ENCODE measurements around the gene KRTAP1-3. TPM values are rescaled to one million over a fixed set of nuclear protein-coding genes. Genes with fewer than 3 reads are reported as not detected.
"Not testable (repeated sequence)": the region's sequence is repeated elsewhere in the genome, so short reads cannot be mapped to it uniquely, and the experiment has no call there.

The KRTAP1-3 gene
- total RNA-seq, 2 experiments from 2014 or later, result not detected

DNA sequence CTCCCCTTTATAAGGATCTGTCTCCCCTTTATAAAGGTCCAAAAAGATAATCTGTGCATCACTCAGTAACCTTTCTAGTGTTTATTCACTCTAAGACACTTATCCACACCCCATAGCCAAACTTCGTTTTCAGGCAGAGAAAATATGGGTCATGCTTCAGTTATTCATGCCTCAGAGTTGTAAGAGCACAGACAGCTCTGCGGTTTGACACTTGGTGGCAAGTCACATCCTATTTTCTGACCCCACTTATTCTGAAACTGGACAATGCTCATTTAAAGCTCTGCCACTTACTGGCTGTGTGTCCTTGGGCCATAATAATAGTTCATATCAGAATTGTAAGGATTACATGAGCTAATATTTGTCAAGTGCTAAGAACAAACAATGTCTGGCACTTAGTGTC, 14.4 kb upstream of the KRTAP1-3 start:
- Mint-ChIP-seq H3K4me3 (no peak overlapping the region), H3K36me3 (ENCODE audit: low read depth) (no peaks in the 10 kb centered on the region), H3K9me3 (no peaks in the 10 kb centered on the region), H3K4me1 (ENCODE audit: low read depth) (peaks cover 2% of the 10 kb centered on the region), H3K27ac (no peak overlapping the region), H3K27me3 (peaks cover 16% of the 10 kb centered on the region)
- no peak for DNase-seq
- ChIA-PET CTCF (no interaction called here), POLR2A (no interaction called here)
- TF ChIP-seq, protein P1, sequence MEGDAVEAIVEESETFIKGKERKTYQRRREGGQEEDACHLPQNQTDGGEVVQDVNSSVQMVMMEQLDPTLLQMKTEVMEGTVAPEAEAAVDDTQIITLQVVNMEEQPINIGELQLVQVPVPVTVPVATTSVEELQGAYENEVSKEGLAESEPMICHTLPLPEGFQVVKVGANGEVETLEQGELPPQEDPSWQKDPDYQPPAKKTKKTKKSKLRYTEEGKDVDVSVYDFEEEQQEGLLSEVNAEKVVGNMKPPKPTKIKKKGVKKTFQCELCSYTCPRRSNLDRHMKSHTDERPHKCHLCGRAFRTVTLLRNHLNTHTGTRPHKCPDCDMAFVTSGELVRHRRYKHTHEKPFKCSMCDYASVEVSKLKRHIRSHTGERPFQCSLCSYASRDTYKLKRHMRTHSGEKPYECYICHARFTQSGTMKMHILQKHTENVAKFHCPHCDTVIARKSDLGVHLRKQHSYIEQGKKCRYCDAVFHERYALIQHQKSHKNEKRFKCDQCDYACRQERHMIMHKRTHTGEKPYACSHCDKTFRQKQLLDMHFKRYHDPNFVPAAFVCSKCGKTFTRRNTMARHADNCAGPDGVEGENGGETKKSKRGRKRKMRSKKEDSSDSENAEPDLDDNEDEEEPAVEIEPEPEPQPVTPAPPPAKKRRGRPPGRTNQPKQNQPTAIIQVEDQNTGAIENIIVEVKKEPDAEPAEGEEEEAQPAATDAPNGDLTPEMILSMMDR (IDR thresholded peaks at IDR 0.05), result no peak
- intact Hi-C loops (cut with micrococcal nuclease), result no loop called here
- ATAC-seq, result no peak

DNA sequence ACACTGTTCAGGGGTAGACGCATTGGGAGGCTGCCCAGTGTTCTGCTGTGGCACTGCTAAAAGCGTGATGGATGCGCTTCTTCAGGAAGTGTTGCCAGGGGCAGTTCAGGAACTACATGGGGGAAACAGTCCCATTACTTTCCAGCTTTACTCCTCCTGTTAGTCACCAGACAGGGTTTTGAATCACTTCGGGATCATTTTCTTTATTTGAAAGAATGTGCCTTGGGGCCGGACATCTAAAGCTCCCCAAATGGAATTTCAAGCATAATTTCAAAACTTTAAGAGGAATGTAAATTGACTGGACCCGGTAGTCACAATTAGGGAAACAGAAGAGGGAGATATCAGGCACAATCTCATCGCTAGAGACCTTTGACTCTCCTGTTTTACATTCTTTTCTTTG, 13.8 kb upstream of the KRTAP1-3 start:
- Mint-ChIP-seq H3K4me3 (no peak overlapping the region), H3K27ac (no peak overlapping the region), H3K9me3 (peaks cover 3% of the 10 kb centered on the region), H3K27me3 (peaks cover 13% of the 10 kb centered on the region), H3K4me1 (ENCODE audit: low read depth) (peaks cover 3% of the 10 kb centered on the region), H3K36me3 (ENCODE audit: low read depth) (no peaks in the 10 kb centered on the region)
- DNase-seq (no peak), ATAC-seq (no peak)
- ChIA-PET CTCF (no interaction called here), POLR2A (no interaction called here)
- TF ChIP-seq, protein P1 (IDR thresholded peaks at IDR 0.05), result no peak
- intact Hi-C loops (cut with micrococcal nuclease), result no loop called here

DNA sequence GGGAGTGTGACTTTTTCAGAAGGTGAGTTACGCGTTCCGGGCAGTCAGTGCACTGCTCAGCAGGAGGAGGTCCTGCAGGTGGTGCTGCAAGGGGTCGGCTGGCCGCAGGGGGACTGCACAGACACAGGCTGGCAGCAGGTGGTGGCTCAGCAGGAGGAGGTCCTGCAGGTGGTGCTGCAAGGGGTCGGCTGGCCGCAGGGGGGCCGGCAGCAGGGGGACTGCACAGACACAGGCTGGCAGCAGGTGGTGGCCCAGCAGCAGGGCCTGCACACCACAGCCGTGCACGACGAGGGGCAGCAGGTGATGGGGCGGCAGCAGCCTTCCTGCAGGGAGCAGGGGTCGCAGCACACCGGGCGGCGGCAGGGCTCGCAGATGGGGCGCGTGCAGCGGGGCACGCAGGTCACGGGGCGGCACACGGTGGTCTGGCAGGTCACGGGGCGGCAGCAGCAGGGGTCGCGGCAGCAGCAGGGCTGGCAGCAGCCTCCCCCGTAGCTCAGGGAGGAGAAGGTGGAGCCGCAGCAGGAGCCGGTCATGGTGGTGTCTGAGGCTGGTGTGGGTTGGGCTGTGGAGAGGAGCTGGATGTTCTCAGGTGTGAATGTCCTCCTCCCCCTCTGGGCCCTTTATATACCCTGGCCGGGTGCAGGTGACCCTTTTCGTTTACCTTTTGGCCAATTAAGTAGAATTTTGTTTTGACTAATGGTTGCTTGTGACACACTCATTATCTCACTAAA, 12.2 kb upstream of the KRTAP1-3 start, which contains the start of gene KRTAP2-1:
Gene KRTAP2-1 (minus strand): TSS at position 582 of the 731 bp plus-strand sequence. CDS start 49 bp downstream, at position 533.
- H3K9me3 Mint-ChIP-seq; H3K4me3 Mint-ChIP-seq; intact Hi-C loops (cut with micrococcal nuclease); CTCF ChIA-PET; H3K36me3 Mint-ChIP-seq (ENCODE audit: low read depth); H3K4me1 Mint-ChIP-seq (ENCODE audit: low read depth); POLR2A ChIA-PET; ATAC-seq; DNase-seq; H3K27ac Mint-ChIP-seq: not testable (repeated sequence)
- H3K27me3 Mint-ChIP-seq, result peaks cover 13% of the 10 kb centered on the region

DNA sequence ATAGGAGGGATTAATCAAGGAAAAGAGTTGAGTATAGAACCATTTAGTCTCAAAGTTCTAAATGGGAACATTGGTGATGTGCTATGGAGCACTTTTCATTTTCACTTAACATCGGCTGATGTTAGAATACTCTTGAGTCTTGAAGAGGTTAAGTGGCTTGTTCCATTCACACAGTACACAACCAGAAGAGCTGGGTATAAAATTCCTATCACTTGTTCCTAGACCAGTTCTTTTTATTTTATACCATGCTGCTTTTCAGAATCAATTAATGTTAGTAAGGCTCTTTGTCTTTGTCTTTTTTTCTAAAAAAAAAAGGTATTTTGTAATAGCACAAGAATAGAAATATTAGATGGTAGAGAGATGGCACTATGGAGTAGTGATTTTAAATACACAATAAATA, 8.3 kb upstream of the KRTAP1-3 start:
- H3K36me3 Mint-ChIP-seq (ENCODE audit: low read depth), result no peaks in the 10 kb centered on the region

DNA sequence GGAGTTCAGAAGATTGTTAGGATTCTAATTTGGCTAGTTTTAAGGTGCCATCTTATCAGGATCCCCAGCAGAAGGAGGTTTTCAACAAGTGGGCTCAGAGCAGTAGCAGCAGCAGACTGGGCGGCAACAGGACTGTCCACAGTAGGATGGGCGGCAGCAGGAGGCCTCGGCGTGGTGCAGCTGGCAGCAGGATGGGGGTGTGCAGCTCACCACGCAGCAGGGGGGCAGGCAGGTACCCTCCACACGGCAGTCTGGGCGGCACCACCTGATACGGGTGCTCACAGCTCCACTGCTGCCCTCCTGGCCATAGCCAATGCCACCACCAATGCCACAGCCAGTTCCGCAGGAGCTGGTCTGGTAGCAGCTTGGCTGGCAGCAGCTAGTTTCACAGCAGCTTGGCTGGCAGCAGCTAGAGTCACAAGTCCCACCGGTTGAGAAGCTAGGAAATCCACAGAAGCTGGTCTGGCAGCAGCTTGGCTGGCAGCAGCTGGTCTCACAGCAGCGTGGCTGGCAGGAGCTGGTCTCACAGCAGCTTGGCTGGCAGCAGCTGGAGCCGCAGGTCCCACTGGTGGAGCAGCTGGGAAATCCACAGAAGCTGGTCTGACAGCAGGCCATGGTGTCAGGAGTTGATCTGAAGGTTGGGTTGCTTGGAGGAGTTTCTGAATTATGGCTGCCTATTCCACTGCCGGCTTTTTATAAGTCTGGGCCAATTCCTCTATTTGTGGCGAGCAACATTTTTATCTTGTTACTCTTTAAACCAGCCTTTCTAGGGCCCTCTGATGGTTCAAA, 6.3 kb upstream of the KRTAP1-3 start, which contains the start of gene KRTAP1-1:
Gene KRTAP1-1 (minus strand): TSS at position 668 of the 789 bp plus-strand sequence. CDS start 53 bp downstream, at position 615.
- H3K36me3 Mint-ChIP-seq (ENCODE audit: low read depth); intact Hi-C loops (cut with micrococcal nuclease); DNase-seq; CTCF ChIA-PET; H3K4me3 Mint-ChIP-seq; H3K27ac Mint-ChIP-seq; H3K4me1 Mint-ChIP-seq (ENCODE audit: low read depth); POLR2A ChIA-PET; H3K9me3 Mint-ChIP-seq; ATAC-seq; H3K27me3 Mint-ChIP-seq: not testable (repeated sequence)

More for the DNA sequence above, 8.3 kb upstream of the KRTAP1-3 start:
- ChIA-PET POLR2A (no interaction called here), CTCF (no interaction called here)
- Mint-ChIP-seq H3K4me1 (ENCODE audit: low read depth) (peaks cover 3% of the 10 kb centered on the region), H3K27ac (no peak overlapping the region), H3K9me3 (peaks cover 6% of the 10 kb centered on the region), H3K27me3 (peaks cover 13% of the 10 kb centered on the region), H3K4me3 (no peak overlapping the region)
- no peak for DNase-seq
- TF ChIP-seq, protein P1 (IDR thresholded peaks at IDR 0.05), result no peak
- ATAC-seq, result no peak
- intact Hi-C loops (cut with micrococcal nuclease), result no loop called here
